ENCODE data around the gene PTGDS.

DNA sequence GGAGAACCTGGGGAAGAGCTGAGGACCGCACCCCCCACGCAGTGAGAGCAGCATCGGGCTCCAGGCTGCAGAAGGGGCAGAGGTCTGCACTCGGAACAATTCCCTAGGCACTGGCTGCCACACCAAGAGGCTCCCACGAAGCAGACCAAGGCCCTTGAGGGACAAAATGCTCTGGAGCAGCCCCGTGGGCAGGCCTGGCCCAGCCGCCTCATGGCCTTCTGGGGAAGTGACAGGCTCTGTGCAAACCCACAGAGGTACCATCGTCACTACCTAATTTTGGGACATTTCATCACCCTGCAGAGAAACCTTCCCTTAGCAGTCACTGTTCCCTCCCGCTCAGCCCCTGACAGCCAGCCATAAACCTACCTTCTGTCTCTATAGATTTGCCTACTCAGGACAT is 48.7 kb upstream of the PTGDS start:
- TF ChIP-seq POLR2A (IDR thresholded peaks at IDR 0.05; ENCODE audit: low read length) (no peak), GATA1 (IDR thresholded peaks at IDR 0.05; ENCODE audit: low read depth, low read length) (no peak)

All from erythroblast (primary cell).